ENCODE data around the gene SLC25A22. TPM values are rescaled to one million over a fixed set of nuclear protein-coding genes. Genes with fewer than 3 reads are reported as not detected.

SLC25A22 gene
- total RNA-seq, 2 donors from 2014 or later, result 21.2 to 43.2 TPM

- no peak for DNase-seq (ENCODE audit: low spot score)
- Histone ChIP-seq H3K36me3 (no peaks in the 10 kb centered on the region), H3K4me3 (no peak overlapping the region), H3K27ac (no peak overlapping the region), H3K4me1 (replicated peaks) (no peaks in the 10 kb centered on the region), H3K27me3 (replicated peaks; ENCODE audit: insufficient read depth) (no peaks in the 10 kb centered on the region), H3K9me3 (no peaks in the 10 kb centered on the region)
- no peak for TF ChIP-seq CTCF (IDR thresholded peaks at IDR 0.05)
- TF ChIP-seq POLR2AphosphoS5 (IDR thresholded peaks at IDR 0.05), result no peak
- no peak for TF ChIP-seq POLR2A (IDR thresholded peaks at IDR 0.05)
- 31% methylated on average over 17 of the region's 31 CpGs for WGBS
- intact Hi-C loops (cut with DNase I), result loop anchor here (10.0 kb wide), 1 partner anchor 124 kb away; no protein-coding TSS in a partner anchor
Observed at GRCh38 chr11:788953-789940, 8.8 kb downstream of the SLC25A22 start.

DNA sequence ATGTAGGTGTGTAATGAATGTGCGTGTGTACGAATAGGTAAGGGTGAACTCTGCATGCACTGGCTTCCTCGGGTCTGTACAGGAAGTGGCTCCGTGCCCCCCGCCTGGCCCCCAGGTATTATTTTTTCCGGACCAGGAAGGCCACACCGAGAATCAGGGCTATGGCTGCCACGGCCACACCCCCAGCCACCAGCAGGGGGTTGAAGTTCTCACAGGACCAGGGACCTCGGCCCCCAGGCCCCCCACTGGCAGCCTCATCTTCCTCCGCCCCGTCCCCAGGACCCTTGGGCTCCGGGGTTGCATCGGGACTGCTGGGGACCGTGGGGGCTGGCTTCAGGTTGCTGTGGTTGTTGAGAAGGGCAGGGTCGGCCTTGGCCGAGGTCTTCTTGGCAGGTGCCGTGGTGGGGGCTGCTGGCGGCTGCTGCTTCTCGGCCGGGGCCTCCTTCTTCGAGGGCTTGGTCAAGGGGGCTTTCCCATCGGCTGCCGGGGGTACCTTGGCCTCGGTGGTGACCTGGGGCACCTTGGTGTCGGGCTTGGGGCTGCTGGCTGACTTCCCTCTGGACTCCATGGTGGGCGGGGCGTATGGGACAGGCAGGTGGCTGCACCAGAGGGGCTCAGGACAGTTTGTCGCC is 10.0 kb downstream of the SLC25A22 start:
- 64% methylated on average over 28 of the region's 28 CpGs for WGBS
- intact Hi-C loops (cut with DNase I), result loop anchor here (10.0 kb wide), 1 partner anchor 123 kb away; no protein-coding TSS in a partner anchor
- TF ChIP-seq POLR2A (IDR thresholded peaks at IDR 0.05), result no peak
- no peak for TF ChIP-seq CTCF (IDR thresholded peaks at IDR 0.05)
- TF ChIP-seq POLR2AphosphoS5 (IDR thresholded peaks at IDR 0.05), result no peak
- no peak for DNase-seq (ENCODE audit: low spot score)
- no peak overlapping the region for H3K27ac ChIP-seq
- no peaks in the 10 kb centered on the region for H3K4me1 ChIP-seq (replicated peaks)
- H3K9me3 ChIP-seq, result no peaks in the 10 kb centered on the region
- no peaks in the 10 kb centered on the region for H3K27me3 ChIP-seq (replicated peaks; ENCODE audit: insufficient read depth)
- H3K36me3 ChIP-seq, result no peaks in the 10 kb centered on the region
- no peak overlapping the region for H3K4me3 ChIP-seq

DNA sequence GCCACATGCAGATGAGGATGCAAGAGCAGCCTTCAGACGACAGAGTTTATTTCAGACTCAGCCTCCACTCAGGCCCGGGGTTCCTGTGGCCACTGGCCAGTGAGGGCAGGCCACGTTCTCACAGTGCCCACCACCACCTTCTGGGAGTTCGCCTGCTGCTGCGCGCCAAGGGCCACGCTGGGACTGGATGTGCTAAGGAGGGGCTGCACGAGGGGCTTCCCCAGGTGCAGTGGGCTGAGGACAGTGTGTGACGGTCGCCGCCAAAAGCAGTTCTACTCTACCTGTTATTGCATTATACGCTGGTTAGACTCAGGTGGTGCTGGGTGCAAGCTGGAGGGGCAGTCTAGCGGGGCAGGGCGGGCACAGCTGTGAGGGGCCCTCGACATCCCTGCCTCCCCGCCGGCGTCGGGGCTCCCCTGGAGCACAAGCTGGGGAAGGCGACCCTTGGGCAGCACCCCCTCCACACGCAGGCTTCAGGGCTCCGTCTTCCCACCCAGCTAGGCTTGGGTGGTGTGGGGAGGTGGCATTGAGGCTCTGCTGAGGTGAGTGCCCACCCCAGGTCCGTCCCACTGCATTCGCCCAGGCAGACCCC is 10.9 kb downstream of the SLC25A22 start:
- Histone ChIP-seq H3K36me3 (no peaks in the 10 kb centered on the region), H3K27ac (no peak overlapping the region), H3K9me3 (no peaks in the 10 kb centered on the region), H3K27me3 (replicated peaks; ENCODE audit: insufficient read depth) (no peaks in the 10 kb centered on the region), H3K4me1 (replicated peaks) (no peaks in the 10 kb centered on the region), H3K4me3 (no peak overlapping the region)
- no peak for TF ChIP-seq CTCF (IDR thresholded peaks at IDR 0.05)
- no peak for TF ChIP-seq POLR2A (IDR thresholded peaks at IDR 0.05)
- no peak for TF ChIP-seq POLR2AphosphoS5 (IDR thresholded peaks at IDR 0.05)
- intact Hi-C loops (cut with DNase I), result loop anchor here (10.0 kb wide), 1 partner anchor 122 kb away; no protein-coding TSS in a partner anchor
- 88% methylated on average over 21 of the region's 24 CpGs for WGBS
- no peak for DNase-seq (ENCODE audit: low spot score)

GRCh38 chr11:786235-787083 is 11.6 kb downstream of the SLC25A22 start:
- intact Hi-C loops (cut with DNase I), result loop anchor here (10.0 kb wide), 1 partner anchor 122 kb away; no protein-coding TSS in a partner anchor
- DNase-seq (ENCODE audit: low spot score), result no peak
- no peaks in the 10 kb centered on the region for H3K9me3 ChIP-seq
- no peaks in the 10 kb centered on the region for H3K36me3 ChIP-seq
- WGBS, result 90% methylated on average over 18 of the region's 24 CpGs
- TF ChIP-seq CTCF (IDR thresholded peaks at IDR 0.05) (no peak), POLR2A (IDR thresholded peaks at IDR 0.05) (no peak), POLR2AphosphoS5 (IDR thresholded peaks at IDR 0.05) (no peak)
- H3K27me3 ChIP-seq (replicated peaks; ENCODE audit: insufficient read depth), result no peaks in the 10 kb centered on the region
- H3K27ac ChIP-seq, result no peak overlapping the region
- no peak overlapping the region for H3K4me3 ChIP-seq
- no peaks in the 10 kb centered on the region for H3K4me1 ChIP-seq (replicated peaks)

Data from prostate gland (tissue), 2 donors.